NB4 (cell line): ENCODE measurements around the gene CNPPD1.

Experiments used
- MYC ChIP-seq: IDR thresholded peaks from 2 replicates; pipeline ENCODE4 v1.6.1; 2011; ENCODE audit warnings: low read depth, low read length
- POLR2A ChIP-seq: IDR thresholded peaks from 2 replicates; pipeline ENCODE4 v1.6.1; 2011; ENCODE audit warnings: mild to moderate bottlenecking; ENCODE audit not compliant: insufficient read length; ENCODE audit errors: extremely low read depth
- TF ChIP-seq, protein P1 (sequence below): IDR thresholded peaks from one replicate; pipeline ENCODE4 v1.5.1; 2012; ENCODE audit warnings: low read depth, low read length

DNA sequence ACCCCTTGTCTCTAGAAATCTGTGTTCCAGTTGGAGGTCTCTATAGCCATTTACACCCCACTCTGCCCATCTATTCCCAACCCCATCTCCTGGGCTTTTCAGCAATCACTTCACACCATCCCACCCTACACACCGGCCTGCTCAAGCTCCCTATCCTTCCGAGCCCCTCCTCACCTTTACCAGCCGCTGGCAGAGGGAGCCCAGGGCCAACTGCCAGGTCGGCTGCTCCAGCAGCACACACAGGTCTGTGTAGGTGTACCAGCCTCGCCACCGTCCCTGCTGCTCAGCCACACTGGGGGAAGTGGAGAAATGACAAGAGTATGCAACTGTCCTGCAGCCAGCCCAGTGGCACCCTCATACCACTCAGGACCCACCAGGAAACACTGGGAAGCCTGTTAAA is 3.5 kb downstream of the CNPPD1 start:
- TF ChIP-seq, protein P1, sequence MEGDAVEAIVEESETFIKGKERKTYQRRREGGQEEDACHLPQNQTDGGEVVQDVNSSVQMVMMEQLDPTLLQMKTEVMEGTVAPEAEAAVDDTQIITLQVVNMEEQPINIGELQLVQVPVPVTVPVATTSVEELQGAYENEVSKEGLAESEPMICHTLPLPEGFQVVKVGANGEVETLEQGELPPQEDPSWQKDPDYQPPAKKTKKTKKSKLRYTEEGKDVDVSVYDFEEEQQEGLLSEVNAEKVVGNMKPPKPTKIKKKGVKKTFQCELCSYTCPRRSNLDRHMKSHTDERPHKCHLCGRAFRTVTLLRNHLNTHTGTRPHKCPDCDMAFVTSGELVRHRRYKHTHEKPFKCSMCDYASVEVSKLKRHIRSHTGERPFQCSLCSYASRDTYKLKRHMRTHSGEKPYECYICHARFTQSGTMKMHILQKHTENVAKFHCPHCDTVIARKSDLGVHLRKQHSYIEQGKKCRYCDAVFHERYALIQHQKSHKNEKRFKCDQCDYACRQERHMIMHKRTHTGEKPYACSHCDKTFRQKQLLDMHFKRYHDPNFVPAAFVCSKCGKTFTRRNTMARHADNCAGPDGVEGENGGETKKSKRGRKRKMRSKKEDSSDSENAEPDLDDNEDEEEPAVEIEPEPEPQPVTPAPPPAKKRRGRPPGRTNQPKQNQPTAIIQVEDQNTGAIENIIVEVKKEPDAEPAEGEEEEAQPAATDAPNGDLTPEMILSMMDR = no peak
- TF ChIP-seq POLR2A (no peak), MYC (no peak)
